Activated CD8-positive, alpha-beta memory T cell treated with anti-CD3 and anti-CD28 coated beads for 36 hours (primary cell): ENCODE data around the gene CACNB1. TPM values are rescaled to one million over a fixed set of nuclear protein-coding genes. Genes with fewer than 3 reads are reported as not detected.

Experiments used
- CTCF ChIA-PET: fragments of 350-600 bp; sonication (Branson Sonifier 250); formaldehyde crosslinking; loops from one replicate; lab custom pipeline; 2021; ENCODE audit warnings: antibody characterized with exemption; lab: Charles Lee
- POLR2A ChIA-PET: fragments of 350-600 bp; sonication (Branson Sonifier 250); formaldehyde crosslinking; loops from one replicate; lab custom pipeline; 2021; ENCODE audit warnings: antibody characterized with exemption; lab: Charles Lee
- total RNA-seq, 2 experiments: library from RNA; stranded (reverse); gene quantifications; one replicate each; pipeline ENCODE4 v1.2.3, GENCODE V29; 2021

The CACNB1 gene
- total RNA-seq, 2 experiments from 2014 or later: 16.9 to 17.4 TPM

GRCh38 chr17:39151150-39151942, 46.1 kb downstream of the CACNB1 start, which contains the start of gene PLXDC1:
TSS of gene PLXDC1 (minus strand) at chr17:39151637. CDS start at chr17:39151437, 200 bp downstream.
- POLR2A ChIA-PET: interaction anchor here (0.5 kb wide), 1 partner anchor 704 kb away, joined by 3 read pairs; no protein-coding TSS in a partner anchor
- CTCF ChIA-PET: interaction anchor here (0.5 to 5.3 kb wide), 5 partner anchors 15 to 169 kb away, joined by 3 to 64 read pairs (median 12); partner anchors contain the start of gene ARL5C

DNA sequence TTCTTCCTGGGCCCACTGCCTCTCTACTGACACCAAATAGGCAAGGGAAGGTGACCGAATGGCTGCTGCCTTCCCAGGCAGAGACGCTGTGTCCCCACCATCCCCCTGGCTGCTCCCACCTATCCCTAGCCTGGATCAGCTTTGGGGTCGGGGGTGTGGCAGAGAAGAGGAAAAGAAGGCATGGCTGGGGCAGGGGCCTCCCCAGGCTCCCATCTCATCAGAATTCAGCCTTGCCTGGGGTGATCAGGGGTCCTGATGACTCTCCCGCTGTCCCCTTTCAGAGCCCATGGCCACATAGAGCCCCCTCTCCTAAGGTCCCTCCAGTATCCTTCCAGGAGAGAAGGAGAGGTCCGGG, 46.7 kb downstream of the CACNB1 start:
- ChIA-PET CTCF (interaction anchor here (1.8 to 5.3 kb wide), 2 partner anchors 15 to 168 kb away, joined by 7 to 64 read pairs; partner anchors contain the start of gene ARL5C), POLR2A (no interaction called here)

DNA sequence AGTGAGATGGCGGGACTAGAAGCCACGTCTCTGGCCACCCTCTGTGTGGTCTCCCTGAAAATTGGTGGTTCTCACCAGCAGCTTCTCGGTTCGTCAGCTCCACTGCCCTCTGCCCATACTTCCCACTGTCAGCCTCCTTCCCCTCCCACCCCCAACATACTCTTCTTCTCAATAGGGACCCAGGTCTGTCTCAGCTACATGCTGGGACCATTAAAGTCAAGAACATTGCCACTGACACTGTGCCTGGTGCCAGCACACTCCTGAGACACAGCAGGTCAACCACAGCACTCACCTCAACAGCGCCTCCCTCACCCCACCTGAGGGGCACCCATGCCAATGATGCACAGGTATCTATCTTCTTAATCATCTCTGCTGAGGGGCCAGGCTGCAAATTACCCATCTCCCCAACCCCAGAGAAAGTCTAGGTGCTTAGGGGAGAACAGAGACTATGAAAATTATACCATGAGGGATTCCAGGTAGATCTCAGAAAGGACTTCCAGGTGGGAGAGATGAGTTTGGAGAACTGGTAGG, 47.3 kb downstream of the CACNB1 start:
- ChIA-PET POLR2A (no interaction called here), CTCF (interaction anchor here (1.8 to 5.3 kb wide), 2 partner anchors 16 to 167 kb away, joined by 7 to 64 read pairs; partner anchors contain the start of gene ARL5C)

GRCh38 chr17:39147221-39148185, 50.0 kb downstream of the CACNB1 start:
- ChIA-PET POLR2A (no interaction called here), CTCF (interaction anchor here (0.6 to 0.9 kb wide), 3 partner anchors 151 to 163 kb away, joined by 3 to 4 read pairs (median 3); no protein-coding TSS in a partner anchor)

- CTCF ChIA-PET: interaction anchor here (0.7 to 0.9 kb wide), 2 partner anchors 66 to 162 kb away, joined by 3 to 5 read pairs; no protein-coding TSS in a partner anchor
- POLR2A ChIA-PET: no interaction called here
Measured at GRCh38 chr17:39146273-39146672, 51.2 kb downstream of the CACNB1 start.

GRCh38 chr17:39145143-39145542, 52.3 kb downstream of the CACNB1 start:
- ChIA-PET CTCF (interaction anchor here (1.9 kb wide), 1 partner anchor 8 kb away, joined by 8 read pairs; no protein-coding TSS in a partner anchor), POLR2A (no interaction called here)

- CTCF ChIA-PET: interaction anchor here (1.9 kb wide), 1 partner anchor 9 kb away, joined by 8 read pairs; no protein-coding TSS in a partner anchor
Measured at GRCh38 chr17:39144416-39144840, 53.0 kb downstream of the CACNB1 start.

DNA sequence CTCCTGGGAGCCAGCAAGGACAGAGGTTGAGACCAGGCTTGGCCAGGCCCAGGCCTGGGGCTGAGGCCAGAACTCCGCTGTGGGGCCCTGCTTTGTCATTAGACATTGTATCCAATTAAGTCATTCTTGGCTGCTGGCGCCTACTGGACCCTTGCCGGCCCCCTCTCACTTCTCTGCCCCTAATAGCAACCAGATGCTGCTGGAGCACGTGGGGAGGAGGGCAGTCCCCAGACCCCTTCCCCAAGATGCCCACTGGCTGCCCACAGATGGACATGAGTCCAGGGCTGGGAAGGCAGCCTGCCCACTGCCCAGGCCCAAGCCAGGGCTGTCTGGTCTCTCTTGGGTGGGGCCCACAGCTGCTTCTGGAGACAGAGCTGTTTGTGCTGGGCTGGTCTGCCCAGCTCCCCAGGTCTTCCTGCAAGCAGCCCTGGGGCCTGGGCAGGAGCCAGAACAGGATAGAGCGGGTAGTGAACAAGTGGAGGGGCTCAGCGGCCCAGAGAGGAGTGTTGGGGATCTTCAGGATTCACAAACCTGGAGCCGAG, 53.8 kb downstream of the CACNB1 start:
- CTCF ChIA-PET: interaction anchor here (1.6 to 1.9 kb wide), 2 partner anchors 10 to 161 kb away, joined by 3 to 8 read pairs; no protein-coding TSS in a partner anchor

More at GRCh38 chr17:39144416-39144840, 53.0 kb downstream of the CACNB1 start:
- POLR2A ChIA-PET: no interaction called here

DNA sequence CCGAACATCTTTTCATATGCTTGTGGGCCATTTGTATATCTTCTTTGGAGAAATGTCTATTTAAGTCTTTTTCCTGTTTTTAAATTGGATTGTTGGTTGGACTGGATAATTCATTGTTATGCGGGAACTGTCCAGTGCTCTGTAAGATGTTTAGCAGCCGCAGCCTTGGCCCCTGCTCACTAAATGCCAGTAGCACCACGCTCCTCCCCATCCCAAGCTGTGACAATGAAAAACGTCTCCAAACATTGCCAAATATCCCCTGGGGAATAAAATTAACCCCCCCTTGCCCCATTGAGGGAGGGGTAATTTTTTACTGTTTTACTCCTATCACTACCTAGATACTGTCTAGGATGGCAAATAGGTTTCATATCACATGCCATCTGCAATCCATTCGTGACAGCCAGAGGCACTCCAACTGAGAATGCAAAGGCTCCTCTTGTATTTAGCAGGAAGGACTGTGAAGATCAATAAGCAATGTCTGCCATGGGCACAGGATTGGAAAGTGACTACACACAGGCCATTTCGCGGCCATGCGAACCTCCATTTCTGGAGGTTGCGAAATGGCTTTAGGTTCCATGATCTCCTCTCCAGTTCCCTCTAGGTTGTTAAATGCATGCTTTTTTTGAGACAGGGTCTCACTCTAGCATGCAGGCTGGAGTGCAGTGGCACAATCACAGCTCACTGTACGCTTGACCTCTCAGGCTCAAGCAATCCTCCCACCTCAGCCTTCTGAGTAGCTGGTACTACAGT, 55.4 kb downstream of the CACNB1 start:
- ChIA-PET POLR2A (no interaction called here), CTCF (interaction anchor here (1.6 kb wide), 1 partner anchor 159 kb away, joined by 3 read pairs; no protein-coding TSS in a partner anchor)

More for the DNA sequence above, 53.8 kb downstream of the CACNB1 start:
- POLR2A ChIA-PET: no interaction called here

DNA sequence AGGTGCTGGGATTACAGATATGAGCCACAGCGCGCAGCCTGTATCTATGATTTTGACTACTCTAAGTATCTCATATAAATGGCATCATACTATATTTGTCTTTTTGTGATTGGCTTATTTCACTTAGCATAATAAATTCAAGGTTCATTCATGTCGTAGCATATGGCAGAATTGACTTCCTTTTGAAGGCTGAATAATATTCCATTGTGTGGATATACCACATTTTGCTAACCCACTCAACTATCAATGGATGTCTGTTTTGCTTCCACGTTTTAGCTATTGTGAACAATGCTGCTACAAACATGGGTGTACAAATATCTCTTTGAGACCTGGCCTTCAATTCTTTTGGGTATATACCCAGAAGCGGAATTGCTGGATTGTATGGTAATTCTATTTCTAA, 56.2 kb downstream of the CACNB1 start:
- POLR2A ChIA-PET: no interaction called here
- CTCF ChIA-PET: no interaction called here

- ChIA-PET POLR2A (no interaction called here), CTCF (no interaction called here)
Measured at GRCh38 chr17:39139561-39139960, 57.9 kb downstream of the CACNB1 start.

GRCh38 chr17:39139161-39139511, 58.3 kb downstream of the CACNB1 start:
- CTCF ChIA-PET: no interaction called here
- POLR2A ChIA-PET: no interaction called here

DNA sequence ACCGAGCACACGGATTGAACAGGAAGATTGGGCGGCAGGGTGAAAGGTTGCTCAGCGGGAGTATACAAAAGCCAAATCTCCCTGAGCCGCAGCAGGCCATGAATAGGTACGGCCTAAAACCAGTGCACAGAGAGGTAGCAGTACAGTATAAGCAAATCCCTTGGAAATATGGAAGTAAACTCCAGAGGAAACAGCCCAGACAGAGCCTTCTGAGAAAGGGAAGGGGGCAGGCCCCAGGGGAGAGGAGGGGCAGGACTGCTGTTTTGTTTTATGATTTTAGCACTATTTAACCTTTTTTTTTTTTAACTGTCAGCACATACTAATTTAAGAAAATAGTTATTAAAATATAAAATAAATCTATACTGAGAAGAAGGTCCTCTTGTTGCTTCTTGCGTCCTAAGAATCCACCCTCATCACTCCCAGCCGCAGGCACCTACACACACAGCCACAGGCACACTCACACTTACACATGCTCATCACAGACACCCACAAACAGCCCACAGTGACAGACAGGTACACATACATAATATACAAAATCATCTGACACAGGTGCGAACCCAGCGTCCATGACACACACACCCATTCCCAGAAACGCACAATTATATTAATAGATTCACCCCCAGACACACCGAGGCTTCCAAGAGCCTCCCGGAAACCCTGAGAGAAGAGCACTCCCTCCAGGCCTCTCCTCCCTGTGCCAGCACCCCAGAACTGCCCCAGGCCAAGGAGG, 58.9 kb downstream of the CACNB1 start:
- ChIA-PET CTCF (no interaction called here), POLR2A (no interaction called here)

DNA sequence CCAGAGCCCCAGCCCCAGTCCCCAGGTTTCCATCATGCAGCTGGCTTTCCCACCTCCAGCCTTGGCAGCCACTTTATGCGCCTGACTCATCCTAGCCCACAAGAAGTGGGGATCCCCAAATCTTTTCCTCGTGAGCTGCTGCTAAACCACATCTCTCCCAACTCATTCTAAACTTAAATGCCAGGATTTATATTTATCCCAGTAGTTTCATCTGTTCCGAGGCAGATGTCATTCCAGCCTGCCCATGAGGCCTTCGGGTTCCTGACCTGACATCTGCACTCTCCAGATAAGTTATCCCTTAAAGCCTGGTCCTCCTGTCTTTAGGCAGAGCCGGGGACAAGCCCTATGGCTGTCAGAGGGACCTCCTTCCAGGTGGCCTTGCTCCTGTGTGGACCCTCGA, 62.6 kb downstream of the CACNB1 start:
- CTCF ChIA-PET: interaction anchor here (1.0 kb wide), 1 partner anchor 13 kb away, joined by 4 read pairs; no protein-coding TSS in a partner anchor
- POLR2A ChIA-PET: no interaction called here

- ChIA-PET POLR2A (no interaction called here), CTCF (interaction anchor here (0.9 kb wide), 1 partner anchor 158 kb away, joined by 3 read pairs; no protein-coding TSS in a partner anchor)
Measured at GRCh38 chr17:39132192-39132610, 65.3 kb downstream of the CACNB1 start.

DNA sequence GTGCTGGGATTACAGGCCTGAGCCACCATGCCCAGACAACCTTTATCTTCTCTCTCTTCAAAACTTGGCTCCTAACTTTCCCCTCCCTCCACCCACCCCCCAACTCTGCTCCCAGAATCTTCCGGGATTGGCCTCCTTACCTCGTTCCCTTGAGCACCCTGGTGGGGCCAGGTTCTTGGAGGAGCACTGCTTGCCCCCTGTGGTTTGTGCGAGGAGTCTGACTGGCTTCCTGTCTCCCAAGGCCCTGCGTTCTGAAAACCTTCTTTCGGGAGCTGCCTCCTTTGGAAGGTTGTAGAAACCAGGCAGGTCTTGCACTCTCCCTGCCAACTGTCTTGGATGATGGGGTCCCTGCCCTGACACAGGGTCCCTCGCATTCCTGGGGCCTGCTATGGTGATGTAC, 65.9 kb downstream of the CACNB1 start:
- CTCF ChIA-PET: no interaction called here

DNA sequence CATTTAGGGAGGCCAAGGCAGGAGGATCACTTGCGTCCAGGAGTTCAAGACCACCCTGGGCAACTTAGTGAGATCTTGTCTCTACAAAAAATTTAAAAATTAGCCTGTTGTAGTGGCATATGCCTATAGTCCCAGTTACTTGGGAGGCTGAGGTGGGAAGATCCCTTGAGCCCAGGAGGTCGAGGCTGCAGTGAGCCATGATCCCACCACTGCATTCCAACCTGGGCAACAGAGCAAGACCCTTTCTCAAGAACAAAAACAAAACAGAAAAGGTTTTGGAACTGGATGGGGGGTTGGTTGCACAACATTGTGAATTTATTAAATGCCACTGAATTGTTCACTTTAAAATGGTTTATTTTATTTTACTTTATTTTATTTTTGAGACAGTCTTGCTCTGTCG, 67.3 kb downstream of the CACNB1 start:
- CTCF ChIA-PET: no interaction called here
- POLR2A ChIA-PET: no interaction called here

More for the DNA sequence above, 65.9 kb downstream of the CACNB1 start:
- POLR2A ChIA-PET: no interaction called here
